DOHH2 (cell line): ENCODE results near the gene TPX2.

Source experiments
- H3F3A ChIP-seq: fragments of 200-600 bp; sonication (generic), shearing (Covaris generic); 2 replicates; pipeline ENCODE4 v1.6.0; 2016; ENCODE audit warnings: antibody characterized with exemption, mild to moderate bottlenecking; ENCODE audit not compliant: control insufficient read depth, insufficient read depth
- H3K27ac ChIP-seq: fragments of 200-600 bp; sonication (generic); 2 replicates; pipeline ENCODE4 v1.5.1; 2014; ENCODE audit warnings: low read depth, mild to moderate bottlenecking, low read length, moderate library complexity
- H3K27me3 ChIP-seq: fragments of 200-600 bp; sonication (generic); 2 replicates; pipeline ENCODE4 v1.6.1; 2014; ENCODE audit warnings: mild to moderate bottlenecking, low read length, mixed read lengths; ENCODE audit not compliant: control insufficient read depth
- H3K36me3 ChIP-seq: fragments of 200-600 bp; sonication (generic); 2 replicates; pipeline ENCODE4 v1.6.1; 2014; ENCODE audit warnings: mild to moderate bottlenecking, low read length, moderate library complexity, mixed read lengths; ENCODE audit not compliant: control insufficient read depth
- H3K4me1 ChIP-seq: fragments of 200-600 bp; sonication (generic); 2 replicates; pipeline ENCODE4 v1.6.1; 2014; ENCODE audit warnings: mild to moderate bottlenecking, low read length, mixed read lengths; ENCODE audit not compliant: control insufficient read depth
- H3K4me2 ChIP-seq: fragments of 200-600 bp; sonication (generic); 2 replicates; pipeline ENCODE4 v1.6.0; 2014; ENCODE audit warnings: mild to moderate bottlenecking, low read length, moderate library complexity
- H3K4me3 ChIP-seq: fragments of 200-600 bp; sonication (generic); 2 replicates; pipeline ENCODE4 v1.5.1; 2014; ENCODE audit warnings: mild to moderate bottlenecking, low read length, mixed read lengths
- H3K79me2 ChIP-seq: fragments of 200-600 bp; sonication (generic); 2 replicates; pipeline ENCODE4 v1.6.1; 2014; ENCODE audit warnings: mild to moderate bottlenecking, low read length, mixed read lengths; ENCODE audit not compliant: control insufficient read depth
- H3K9me2 ChIP-seq: fragments of 200-600 bp; sonication (generic); replicated peaks from 2 replicates; pipeline ENCODE4 v1.6.1; 2014; ENCODE audit warnings: mild to moderate bottlenecking, low read length, mixed read lengths; ENCODE audit not compliant: control insufficient read depth
- H3K9me3 ChIP-seq: fragments of 200-600 bp; sonication (generic); 2 replicates; pipeline ENCODE4 v1.6.1; 2014; ENCODE audit warnings: antibody characterized with exemption, low read length, mixed read lengths; ENCODE audit not compliant: control insufficient read depth, insufficient read depth
- H4K20me1 ChIP-seq: fragments of 200-600 bp; sonication (generic); 2 replicates; pipeline ENCODE4 v1.6.0; 2014; ENCODE audit warnings: low read depth, mild to moderate bottlenecking, antibody characterized with exemption, low read length, moderate library complexity; ENCODE audit not compliant: control insufficient read depth, insufficient read depth
- CTCF ChIP-seq: fragments of 200-600 bp; sonication (generic); IDR thresholded peaks from one replicate; pipeline ENCODE4 v1.5.1; 2014; ENCODE audit warnings: antibody characterized with exemption, mild to moderate bottlenecking, low read depth, low read length; ENCODE audit not compliant: poor library complexity, severe bottlenecking
- EZH2phosphoT487 ChIP-seq: fragments of 200-600 bp; sonication (generic); IDR thresholded peaks from 2 replicates; pipeline ENCODE4 v1.6.1; 2017; ENCODE audit warnings: borderline replicate concordance, mild to moderate bottlenecking, antibody characterized with exemption, low read length, moderate library complexity, mixed read lengths

TPX2 gene

GRCh38 chr20:31841928-31842327, 102.8 kb downstream of the TPX2 start:
- no peak overlapping the region for H3K4me2 ChIP-seq
- peaks cover 6% of the 10 kb centered on the region; the same call in 1 of the 2 replicates for H3K4me1 ChIP-seq
- H4K20me1 ChIP-seq: no peaks in the 10 kb centered on the region
- no peaks in the 10 kb centered on the region for H3K9me2 ChIP-seq
- H3K27me3 ChIP-seq: peaks cover 15% of the 10 kb centered on the region
- TF ChIP-seq CTCF (no peak), EZH2phosphoT487 (no peak)
- H3K4me3 ChIP-seq: no peak overlapping the region
- H3F3A ChIP-seq: no peaks in the 10 kb centered on the region
- no peaks in the 10 kb centered on the region for H3K9me3 ChIP-seq
- no peaks in the 10 kb centered on the region for H3K36me3 ChIP-seq
- H3K27ac ChIP-seq: no peak overlapping the region
- no peaks in the 10 kb centered on the region for H3K79me2 ChIP-seq

GRCh38 chr20:31842471-31843157, 103.5 kb downstream of the TPX2 start:
- no peak overlapping the region for H3K27ac ChIP-seq
- TF ChIP-seq EZH2phosphoT487: no peak
- TF ChIP-seq CTCF: no peak
- H3K36me3 ChIP-seq: no peaks in the 10 kb centered on the region
- H3K4me1 ChIP-seq: peaks cover 6% of the 10 kb centered on the region; the same call in 1 of the 2 replicates
- H3K79me2 ChIP-seq: no peaks in the 10 kb centered on the region
- H3K9me3 ChIP-seq: no peaks in the 10 kb centered on the region
- H4K20me1 ChIP-seq: no peaks in the 10 kb centered on the region
- H3K4me2 ChIP-seq: no peak overlapping the region
- H3K27me3 ChIP-seq: peaks cover 15% of the 10 kb centered on the region
- H3K4me3 ChIP-seq: no peak overlapping the region
- H3K9me2 ChIP-seq: no peaks in the 10 kb centered on the region
- no peaks in the 10 kb centered on the region for H3F3A ChIP-seq

- no peak overlapping the region for H3K4me3 ChIP-seq
- no peaks in the 10 kb centered on the region for H3F3A ChIP-seq
- H3K27ac ChIP-seq: no peak overlapping the region
- TF ChIP-seq CTCF (no peak), EZH2phosphoT487 (no peak)
- no peaks in the 10 kb centered on the region for H3K79me2 ChIP-seq
- peaks cover 6% of the 10 kb centered on the region; the same call in 1 of the 2 replicates for H3K4me1 ChIP-seq
- H4K20me1 ChIP-seq: no peaks in the 10 kb centered on the region
- H3K36me3 ChIP-seq: no peaks in the 10 kb centered on the region
- H3K9me2 ChIP-seq: no peaks in the 10 kb centered on the region
- H3K9me3 ChIP-seq: no peaks in the 10 kb centered on the region
- H3K27me3 ChIP-seq: peaks cover 13% of the 10 kb centered on the region
- no peak overlapping the region for H3K4me2 ChIP-seq
These were observed 104.2 kb downstream of the TPX2 start for GRCh38 chr20:31843288-31843687.
